Brain pericyte (primary cell): ENCODE data around the gene ANK3.

ENCODE experiments used
- DNase-seq: peaks from one replicate; pipeline ENCODE4 v3.0.0-alpha.2; 2012; ENCODE audit warnings: low read depth, low spot score

Gene ANK3

DNA sequence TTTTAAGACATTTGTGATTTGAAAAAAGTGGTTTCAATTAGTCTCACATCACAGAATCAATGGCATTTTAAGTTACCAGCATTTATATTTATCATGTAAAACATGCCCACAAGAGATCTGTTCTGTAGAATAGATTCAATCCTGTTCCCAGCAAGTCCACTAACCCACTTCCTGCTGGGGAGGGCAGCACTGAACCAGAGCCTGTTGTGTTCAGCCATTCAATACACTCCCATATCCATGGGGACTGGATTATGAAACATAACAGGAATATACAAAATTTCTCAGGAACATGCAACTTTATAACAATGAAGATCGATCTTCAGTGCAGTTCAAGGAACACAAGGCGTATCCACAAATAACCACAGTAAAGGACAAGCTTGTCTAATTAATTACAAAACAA, 24.4 kb upstream of the ANK3 start:
- DNase-seq: no peak

DNA sequence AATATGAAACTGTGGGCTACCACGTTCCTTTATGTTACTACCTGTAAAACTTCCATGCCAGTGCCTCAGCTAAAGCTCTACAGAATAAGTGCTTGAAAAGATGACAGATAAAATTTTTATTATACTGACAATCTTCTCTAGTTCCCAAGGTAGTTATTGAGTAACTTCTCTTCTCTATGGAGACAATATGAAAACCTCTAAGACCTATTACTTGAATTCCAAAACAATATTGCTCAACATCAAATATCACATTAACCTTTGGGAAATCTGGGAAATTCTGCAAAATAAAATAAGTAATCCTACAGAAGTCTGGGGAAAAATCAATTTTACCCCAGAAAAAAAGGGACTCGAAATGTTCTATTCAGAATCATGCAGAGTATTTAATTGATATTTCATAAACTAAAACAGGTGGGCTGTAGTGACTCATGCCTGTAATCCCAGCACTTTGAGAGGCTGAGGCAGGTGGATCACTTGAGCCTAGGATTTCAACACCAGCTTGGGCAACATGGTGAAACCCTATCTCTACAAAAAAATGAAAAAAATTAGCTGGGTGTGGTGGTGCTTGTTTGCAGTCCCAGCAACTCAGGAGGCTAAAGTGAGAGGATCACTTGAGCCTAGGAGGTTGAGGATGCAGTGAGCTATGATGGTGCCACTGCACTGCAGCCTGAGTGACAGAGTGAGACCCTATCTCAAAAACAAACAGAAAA, 23.8 kb upstream of the ANK3 start:
- DNase-seq: no peak

DNA sequence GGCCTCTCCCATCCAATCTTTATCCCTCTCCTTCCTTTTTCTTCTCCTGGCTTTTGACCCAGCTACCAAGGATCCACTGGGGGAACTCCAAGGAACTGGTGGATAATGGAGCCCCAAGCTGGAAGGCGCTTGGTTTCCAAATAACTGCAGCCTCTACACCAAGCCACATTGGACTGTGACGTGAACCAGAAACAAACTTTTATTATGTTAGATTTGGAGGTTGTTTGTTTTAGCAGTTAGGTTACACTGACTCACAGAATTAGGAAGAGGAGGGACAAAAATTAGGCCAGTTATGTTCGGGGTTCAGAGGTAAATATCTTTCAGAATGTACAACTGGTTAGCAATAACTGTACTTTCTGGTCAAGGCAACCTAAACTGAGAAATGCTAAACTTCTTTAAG, 21.3 kb upstream of the ANK3 start:
- DNase-seq: no peak

DNA sequence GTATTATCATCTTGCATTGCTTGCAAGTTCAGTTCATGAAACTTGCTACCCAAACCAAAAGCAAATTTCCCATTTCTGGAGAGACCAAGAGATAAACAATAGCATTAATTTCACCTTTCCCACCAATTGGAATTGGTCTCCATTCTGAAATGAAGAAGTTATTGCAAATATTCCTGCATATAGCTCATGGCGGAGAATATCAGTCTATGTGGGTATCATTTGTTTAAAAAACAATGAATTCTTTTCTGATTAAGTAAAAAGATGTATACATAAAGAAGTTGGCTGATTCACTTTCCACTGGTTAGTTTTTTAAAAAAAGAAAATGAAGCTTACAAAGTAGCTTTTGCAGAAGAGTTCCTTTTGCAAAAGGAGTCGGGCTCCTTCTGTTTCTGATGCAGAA, 19.5 kb upstream of the ANK3 start:
- no peak for DNase-seq

DNA sequence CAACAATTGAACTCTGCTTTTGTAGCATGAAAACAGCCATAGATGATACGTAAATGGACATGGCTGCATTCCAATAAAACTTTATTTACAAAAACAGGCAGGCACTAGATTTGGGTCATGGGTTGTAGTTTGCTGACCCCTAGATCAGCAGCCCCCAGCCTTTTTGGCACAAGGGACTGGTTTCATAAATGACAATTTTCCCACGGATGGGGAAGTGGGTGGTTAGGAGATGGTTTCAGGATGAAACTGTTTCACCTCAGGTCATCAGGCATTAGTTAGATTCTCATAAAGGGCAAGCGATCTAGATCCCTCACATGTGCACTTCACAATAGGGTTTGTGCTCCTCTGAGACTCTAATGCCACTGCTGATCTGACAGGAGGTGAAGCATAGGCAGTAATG, 16.5 kb upstream of the ANK3 start:
- DNase-seq: no peak

DNA sequence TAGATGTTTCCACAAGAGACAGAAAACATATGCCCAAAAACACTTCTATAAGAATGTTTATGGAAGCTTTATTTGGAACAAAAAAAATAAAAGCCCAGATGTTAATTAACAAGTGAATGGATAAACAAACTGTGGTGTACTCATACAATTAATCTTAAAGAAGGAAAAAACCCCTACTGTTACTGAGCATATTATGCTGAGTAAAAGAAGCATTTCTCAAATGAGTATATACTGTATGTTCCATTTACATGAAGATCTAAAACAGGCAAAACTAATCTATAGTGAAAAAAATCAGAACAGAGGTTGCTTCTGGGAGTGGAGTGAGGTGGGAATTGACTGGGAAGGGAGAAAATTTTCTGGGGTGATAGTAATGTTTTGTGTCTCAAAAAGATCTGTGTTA, 15.5 kb upstream of the ANK3 start:
- no peak for DNase-seq

DNA sequence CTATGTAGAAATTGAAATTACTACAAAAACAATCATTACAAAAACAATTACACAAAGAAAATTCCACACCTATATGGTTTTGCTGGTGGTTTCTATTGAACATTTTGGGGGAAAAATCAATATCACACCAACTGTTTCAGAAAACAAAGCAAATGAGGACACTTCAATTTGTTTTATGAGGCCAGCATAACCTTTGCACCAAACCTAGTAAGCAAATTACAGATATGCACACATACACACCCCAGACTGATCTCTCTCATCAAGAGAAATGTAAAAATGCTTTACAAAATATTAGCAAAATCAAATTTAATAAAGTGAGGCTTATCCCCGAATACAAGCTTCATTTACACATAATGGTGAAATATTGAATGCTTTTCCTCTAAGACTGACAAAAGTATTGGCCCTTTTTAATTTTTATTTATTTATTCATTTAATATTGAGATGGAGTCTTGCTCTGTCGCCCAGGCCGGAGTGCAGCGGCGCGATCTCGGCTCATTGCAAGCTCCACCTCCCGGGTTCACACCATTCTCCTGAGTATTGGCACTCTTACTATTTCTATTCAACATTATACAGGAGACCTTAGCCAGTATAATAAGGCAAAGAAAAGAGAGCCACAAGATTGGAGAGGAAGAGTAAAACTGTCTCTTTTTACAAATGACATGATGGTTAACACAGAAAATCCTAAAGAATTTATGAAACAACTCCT, 13.6 kb upstream of the ANK3 start:
- DNase-seq: no peak

DNA sequence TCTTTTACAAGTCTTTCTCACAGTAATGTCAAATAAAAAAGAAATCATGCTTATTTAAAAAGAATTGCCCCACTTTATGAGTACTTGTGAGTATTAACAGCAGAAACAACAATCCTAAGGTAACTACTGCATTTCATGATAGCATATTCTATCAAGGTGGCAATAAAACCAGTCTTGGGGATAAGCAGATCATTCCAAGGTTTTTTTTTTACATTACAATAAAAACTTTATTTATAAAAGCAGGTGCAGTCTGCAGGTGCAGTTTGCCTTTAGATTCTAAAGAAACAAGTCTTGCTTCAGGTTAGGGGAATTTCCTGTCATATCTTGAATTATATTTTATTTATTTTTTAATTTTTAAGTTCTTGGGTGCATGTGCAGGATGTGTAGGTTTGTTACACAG, 10.7 kb upstream of the ANK3 start:
- no peak for DNase-seq

DNA sequence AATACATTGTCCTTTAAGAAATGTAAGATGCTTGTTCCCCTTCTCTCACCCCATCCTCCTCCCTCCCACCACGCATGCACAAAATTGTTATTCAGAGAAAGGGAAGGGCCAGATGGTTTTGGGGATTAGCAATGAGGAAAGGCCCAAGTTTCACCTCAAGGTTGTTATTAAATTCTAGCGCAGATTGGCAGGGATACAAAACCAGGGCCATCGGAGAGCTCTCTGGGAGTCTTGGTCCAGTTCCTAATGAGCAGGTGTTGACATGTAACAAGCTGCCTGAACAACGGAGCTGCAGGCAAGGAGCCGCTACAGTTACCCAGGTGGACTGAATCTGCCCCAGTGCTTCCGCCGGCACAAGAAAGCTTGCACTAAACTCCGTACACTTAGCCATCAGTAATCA, 9.7 kb upstream of the ANK3 start:
- DNase-seq: no peak

DNA sequence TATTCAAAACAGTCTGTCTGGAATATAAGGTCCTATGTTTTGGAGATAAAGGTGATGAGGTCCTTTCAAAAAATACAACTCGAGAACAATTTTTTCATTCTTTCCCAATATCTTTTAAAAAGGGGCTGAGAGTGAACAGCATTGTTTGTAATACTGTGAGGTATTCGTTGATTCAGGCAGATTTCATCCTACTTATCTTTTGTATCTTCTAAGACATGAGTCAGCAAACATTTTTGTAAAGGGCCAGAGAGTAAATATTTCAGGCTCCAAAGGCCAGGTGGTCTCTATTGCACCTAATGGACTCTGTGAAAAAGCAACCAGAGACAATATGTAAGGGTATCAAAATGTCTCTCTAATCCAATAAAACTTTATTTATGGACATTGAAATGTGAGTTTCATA, 8.1 kb upstream of the ANK3 start:
- DNase-seq: no peak

DNA sequence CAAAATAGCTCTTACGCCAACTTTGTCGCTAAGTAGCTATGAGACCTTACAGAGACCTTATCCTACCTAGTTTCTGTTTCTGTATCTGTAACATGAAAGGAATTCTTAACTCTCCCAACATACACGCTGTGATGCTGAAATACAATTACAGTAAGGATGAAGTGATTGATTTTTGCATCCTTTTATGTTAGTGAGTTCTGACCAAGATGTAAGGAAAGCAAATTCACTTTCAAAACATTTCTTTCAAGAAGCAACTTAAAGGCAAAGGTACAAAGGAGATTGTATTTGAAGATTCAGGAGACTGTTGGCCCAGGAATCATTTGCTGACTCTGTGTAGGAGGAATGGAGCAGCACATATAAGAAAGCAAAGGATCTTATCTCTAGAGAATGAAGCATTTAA, 7.1 kb upstream of the ANK3 start:
- no peak for DNase-seq

DNA sequence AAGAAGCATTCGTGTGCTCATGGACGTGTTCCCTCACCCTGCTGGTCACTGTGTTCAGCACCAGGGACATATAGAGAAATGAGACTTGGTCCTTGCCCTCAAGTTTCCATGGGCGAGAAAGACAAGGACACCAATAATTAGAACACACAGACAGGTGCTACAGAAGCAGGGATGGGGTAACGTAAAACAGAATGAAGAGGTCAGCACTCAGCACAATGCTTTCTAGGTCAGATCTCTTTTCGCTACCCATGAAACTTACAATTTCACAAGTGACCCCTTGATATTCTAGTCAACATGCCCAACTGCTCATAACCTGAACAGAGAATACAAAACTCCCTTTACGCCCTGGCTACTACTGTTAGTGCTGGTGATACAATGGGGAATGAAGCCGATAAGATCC, 6.0 kb upstream of the ANK3 start:
- no peak for DNase-seq

DNA sequence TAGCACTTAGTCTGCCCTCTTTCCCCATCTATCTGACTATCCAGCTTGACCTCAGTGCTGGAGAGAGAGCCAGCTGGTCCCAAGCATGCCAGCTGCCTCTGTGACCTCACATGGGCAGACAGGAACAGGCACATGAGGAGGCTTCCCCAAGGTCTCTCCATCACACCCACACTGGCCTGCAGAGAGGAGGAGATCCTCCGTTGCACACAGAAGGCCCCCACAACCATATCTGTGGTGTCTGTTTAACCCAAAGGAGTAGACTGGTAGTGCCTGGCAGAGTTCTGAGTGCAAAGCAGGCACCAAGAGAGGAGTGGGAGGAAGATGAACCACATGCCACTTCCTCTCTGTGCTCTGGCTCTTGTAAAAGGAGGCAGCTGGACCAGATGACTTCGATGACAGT, 4.8 kb upstream of the ANK3 start:
- DNase-seq: no peak

DNA sequence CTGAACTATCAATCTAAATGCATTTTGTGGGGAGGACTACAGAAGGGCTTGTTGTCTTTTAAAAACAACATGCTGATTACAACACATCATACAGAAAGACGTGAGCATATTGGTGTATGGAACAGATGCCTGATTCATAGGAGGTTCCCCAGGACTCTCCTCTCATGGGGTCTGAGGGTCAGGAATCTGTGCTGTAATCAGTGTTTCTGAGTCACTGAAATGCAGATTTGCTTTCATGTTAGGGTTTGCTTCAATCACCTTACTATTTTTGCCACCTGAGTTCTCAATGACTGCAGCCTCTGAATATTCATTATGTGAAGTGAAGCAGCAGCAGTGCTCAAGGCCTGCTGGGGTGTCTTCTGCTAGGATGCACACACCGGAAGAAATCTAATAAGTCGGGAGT, 550 bp upstream of the ANK3 start:
- DNase-seq: no peak

DNA sequence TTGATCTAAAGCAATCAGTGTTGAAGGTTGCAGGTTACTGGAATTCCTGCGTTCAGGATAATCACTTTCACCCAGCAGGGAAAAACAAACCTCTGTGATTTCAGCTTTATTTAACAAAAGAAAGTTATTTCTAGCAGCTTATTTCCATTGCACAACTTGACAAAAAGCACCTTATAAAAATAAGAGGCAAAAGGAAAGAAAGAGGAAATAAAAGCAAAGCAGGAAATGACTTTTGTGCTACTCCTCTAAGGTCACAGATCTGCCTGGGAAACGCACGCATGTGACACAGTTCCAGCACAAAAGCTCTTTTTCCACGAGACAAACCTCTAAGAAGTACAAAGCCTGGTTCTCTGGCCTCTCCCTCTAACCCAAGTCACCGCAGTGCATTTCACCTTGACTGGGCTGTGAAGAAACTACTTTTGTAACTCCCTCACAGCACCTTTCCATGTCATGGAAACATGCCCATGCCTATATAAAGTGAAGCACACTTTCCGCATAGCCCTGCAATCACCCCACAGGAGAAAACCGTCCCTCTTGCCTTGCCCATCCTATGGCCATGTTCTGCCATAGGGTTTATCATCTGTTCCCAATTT, 870 bp downstream of the ANK3 start:
- DNase-seq: no peak

DNA sequence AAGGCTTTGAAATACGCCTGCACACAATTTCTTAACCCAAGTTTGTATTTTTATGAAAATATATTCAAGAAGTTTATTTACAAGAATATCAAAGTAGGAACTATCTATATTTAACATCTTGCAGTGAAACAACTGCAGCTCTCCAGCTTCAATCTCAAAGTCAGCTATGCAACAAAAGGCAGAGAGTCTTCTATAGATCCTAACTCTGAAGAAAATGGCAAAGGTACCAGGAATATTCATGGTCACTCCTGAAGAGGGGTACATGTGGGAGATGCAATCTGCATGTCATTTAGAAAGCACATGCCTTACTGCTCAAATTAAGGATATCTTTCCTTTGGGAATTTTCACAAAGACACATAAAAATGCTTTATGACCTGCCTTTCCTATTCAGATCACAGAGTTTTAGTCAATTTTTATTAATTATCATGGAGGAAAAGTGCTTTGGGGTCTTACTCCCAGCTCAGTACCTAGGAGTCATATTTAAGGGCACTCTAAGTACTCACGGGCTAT, 1.5 kb downstream of the ANK3 start:
- DNase-seq: no peak

DNA sequence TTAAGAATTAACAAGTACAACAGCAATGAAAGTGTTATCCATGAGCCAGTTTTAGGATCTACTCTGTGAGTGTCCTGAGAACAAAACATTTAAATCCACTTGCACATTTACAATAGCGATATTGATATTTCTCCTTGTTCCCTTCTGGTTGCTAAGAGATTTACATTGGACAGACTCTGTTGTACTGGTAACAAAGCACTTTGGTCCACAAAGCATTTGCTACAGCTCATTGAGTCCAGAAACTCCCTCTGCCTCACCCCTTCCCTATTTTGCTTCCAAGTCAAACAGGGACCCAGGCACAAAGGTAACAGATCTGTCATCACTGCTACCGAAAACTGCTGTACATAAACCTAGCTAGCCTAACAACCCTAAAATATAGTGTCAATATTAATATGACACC, 2.1 kb downstream of the ANK3 start:
- no peak for DNase-seq

DNA sequence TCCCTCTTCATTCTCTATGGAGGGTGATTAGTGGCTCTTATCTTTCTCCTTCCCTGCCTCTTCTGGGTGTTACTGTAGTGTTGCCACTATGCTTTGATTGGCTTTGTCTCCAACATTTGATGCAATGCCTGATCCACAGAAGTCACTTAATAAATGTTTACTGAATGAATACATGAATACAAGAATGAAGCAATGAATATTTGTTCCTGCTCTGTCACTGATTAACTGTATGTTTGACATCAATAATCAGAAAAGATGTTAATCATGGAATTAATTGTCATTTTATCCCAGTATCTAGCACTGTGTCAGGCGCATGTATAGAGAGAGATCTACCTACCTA, 4.3 kb downstream of the ANK3 start:
- DNase-seq: no peak

DNA sequence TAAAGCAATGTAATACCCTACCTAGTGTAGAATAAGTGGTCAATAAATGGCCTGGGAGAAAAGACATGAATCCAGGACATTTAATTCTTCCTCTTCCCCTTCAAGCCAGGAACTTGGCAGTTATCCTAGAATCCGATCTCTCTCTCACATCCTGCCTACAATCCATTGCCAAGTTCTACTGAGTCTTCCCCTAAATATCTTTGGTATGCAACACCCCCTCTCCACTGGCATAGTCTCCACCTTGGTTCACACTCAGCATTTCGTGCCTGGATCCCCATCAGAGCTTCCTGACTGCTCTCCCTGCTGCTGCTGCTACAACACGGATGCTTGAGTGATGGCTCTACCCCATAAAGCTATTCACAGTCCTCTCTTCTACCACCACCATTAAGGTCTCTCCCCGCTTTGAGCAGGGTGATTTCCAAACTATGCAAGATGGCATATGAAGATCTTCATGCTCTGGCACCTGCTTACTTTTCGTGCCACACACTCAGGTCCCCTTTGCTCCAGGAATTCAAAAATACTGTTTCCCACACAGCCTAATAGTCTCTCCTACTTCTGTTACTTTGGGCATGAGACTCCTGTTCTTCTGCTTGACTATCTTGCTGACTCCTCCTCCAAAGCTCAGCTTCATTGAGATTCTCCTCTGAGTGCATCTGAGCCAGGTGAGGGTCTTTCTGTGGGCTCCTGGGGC, 4.8 kb downstream of the ANK3 start:
- DNase-seq: peak; percentile 30

DNA sequence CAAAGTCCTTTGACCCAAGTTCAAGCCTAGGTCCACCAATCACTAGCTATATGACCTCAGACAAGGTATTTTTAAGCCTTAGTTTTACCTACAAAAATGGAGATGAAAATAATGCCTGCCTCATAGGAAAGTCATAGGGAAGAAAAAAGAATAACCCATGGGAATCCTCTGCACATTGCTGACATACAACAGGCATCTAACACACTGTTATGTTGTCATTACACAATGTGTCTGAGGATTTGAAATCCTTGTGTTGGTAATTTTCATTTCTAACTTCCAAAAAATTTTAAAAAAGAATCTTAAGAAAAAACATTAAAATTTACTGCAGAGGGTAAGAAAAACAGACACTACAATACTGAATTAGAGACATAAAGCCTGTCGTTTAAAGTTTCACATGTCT, 5.7 kb downstream of the ANK3 start:
- no peak for DNase-seq

DNA sequence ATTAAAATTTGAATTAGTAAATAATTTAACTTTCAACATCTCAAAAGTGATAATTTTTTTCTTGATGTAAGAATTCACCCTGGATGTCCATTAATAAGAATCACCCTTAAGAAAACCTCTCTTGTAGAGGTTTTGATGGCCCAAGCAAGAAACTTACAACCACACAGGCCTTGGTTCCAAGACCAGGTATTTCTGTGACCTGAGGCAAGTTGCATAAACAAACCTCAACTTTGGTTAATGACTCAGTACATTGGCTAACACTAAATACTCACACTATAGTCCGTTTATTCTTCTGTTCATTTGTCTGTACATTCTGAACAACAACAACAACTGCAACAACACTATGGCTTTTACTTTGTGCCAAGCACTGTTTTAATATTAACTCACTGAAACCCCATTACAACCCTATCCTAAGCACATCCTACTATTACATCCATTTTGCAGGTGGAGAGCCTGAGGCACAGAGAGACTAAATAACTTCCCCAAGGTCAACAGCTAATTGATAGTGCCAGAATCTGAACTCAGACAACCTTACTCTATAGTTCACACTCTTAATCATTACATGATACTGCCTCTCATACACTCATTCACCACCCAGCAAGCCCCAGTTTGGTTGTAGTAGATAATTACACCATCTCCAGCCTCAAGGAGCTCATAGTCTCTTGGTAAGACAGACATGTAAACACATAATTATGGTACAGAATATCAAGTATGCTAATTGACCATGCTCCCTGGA, 6.6 kb downstream of the ANK3 start:
- no peak for DNase-seq

DNA sequence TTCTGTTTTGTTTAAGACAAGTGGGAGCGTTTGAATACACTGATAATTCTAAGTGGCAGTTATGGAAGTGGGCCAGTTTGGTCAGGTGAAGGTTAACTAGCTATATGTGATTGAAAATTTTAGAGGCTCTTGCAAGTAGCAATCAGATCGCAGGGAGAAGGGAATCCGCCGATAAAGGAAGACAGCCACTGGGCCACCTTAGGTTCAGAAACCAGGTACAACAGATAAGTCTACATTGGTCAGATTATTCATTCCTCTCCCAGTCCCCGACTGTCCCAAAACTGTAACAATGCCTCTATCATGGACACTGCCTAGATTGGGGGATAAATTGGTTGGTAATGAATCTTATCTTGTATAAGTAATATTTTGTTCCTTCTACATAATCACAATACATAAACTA, 8.9 kb downstream of the ANK3 start:
- DNase-seq: no peak
